HG03354 (cell line): Measurements from ENCODE around the gene INAFM2.

ENCODE experiments used
- ATAC-seq: cut with Tn5 transposase; IDR thresholded peaks from one replicate; pipeline ENCODE4 v1.9.1; 2021; ENCODE audit warnings: mild to moderate bottlenecking; ENCODE audit not compliant: unreplicated experiment, poor library complexity, severe bottlenecking

The INAFM2 gene

GRCh38 chr15:40338921-40339620, 15.6 kb downstream of the INAFM2 start:
- ATAC-seq, result no peak

GRCh38 chr15:40339621-40339945, 16.1 kb downstream of the INAFM2 start:
- ATAC-seq, result no peak

DNA sequence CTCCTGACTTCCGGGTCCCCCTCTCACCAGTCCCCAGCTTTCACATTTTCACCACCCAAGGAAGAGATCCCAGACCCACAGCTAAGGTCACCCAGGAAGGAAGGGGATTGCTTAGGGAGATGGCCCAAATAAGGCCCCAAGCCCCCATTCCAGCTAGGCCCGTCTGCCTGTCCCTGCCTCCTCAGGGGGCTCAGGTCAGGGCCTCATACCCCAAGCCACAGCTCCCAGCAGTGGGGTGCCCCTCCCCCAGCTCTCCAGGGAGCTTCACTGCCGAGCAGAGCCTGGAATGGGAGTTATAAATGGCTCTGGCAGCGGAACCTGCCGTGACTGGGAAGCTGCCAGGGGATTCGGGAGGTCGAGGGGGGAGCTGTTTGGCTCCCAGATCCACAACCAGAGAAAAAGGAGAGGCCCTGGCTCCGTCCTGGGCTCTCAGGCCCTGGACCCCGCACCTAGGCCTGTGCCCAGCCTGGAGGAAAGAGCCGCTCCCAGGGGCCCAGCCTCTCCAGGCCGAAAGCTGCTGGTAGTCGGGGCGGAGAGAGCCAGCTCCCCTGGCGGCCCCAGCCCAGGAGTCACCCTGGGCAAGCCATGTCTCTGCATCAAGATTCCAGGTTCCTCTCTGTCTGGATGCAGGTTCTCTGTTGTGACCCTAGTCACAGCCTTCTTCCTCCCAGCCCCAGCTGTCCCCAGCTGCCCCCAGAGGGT, 16.7 kb downstream of the INAFM2 start:
- no peak for ATAC-seq

DNA sequence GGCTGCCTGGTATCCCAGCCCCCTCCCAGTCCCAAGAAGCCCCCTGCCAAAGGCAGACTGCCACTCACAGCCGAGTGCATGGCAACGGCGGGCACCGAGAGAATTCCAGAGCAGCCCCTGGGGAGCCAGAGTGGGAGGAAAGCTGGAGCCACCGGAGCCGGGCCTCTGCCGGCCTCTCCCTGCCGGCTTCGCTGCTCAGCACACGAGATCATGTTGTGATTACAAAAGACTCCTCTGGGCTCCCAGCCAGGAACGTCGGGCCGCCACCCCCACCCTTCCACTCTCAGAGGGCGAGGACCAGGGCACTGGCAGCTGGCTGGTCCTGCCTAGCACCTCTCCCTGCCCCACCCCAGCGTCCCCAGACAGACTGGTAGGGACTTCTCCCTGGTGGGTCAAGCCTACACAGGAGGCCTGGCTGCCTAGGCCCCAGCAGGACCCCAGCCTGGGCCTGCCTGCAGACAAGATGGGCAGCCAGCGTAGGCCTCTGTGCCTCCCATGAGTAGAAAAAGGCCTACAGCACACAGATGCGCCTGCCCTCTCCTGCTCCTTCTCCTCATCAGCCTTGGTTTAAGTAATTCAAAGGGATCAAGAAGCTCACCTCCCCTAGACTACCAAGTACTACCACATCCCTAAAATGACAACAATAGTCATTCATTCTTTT, 17.4 kb downstream of the INAFM2 start, which contains the start of gene CCDC9B:
Gene CCDC9B, minus strand, starts transcription at position 200 of the 661 bp plus-strand sequence. Its CDS starts 120 bp downstream, at position 80.
- no peak for ATAC-seq

- ATAC-seq, result no peak
Measured at GRCh38 chr15:40342416-40343320, 19.2 kb downstream of the INAFM2 start.

GRCh38 chr15:40343512-40343911, 20.0 kb downstream of the INAFM2 start:
- no peak for ATAC-seq

DNA sequence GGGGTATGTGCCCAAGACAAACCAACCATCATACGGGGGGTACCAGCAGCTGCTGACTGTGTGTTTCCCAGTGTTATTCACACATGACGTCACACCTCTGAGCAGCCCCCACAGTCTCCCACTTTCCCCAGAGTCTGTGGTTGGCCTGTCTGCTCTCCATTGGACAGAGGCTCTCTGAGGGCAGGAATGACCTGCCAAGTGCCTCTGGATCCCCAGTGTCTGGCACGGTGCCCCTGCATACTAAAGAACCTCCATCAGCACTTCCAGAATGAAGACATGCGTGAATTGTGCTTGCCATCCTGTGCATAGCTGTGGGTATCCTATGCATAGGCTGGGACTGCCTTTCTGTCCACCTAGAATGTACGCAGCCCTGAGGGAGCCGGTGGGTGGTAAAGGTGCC, 20.7 kb downstream of the INAFM2 start:
- ATAC-seq, result no peak

- ATAC-seq, result no peak
Measured at GRCh38 chr15:40344631-40345120, 21.2 kb downstream of the INAFM2 start.

- ATAC-seq, result no peak
Measured at GRCh38 chr15:40345225-40345866, 21.9 kb downstream of the INAFM2 start.

GRCh38 chr15:40345867-40346578, 22.5 kb downstream of the INAFM2 start:
- ATAC-seq, result no peak

DNA sequence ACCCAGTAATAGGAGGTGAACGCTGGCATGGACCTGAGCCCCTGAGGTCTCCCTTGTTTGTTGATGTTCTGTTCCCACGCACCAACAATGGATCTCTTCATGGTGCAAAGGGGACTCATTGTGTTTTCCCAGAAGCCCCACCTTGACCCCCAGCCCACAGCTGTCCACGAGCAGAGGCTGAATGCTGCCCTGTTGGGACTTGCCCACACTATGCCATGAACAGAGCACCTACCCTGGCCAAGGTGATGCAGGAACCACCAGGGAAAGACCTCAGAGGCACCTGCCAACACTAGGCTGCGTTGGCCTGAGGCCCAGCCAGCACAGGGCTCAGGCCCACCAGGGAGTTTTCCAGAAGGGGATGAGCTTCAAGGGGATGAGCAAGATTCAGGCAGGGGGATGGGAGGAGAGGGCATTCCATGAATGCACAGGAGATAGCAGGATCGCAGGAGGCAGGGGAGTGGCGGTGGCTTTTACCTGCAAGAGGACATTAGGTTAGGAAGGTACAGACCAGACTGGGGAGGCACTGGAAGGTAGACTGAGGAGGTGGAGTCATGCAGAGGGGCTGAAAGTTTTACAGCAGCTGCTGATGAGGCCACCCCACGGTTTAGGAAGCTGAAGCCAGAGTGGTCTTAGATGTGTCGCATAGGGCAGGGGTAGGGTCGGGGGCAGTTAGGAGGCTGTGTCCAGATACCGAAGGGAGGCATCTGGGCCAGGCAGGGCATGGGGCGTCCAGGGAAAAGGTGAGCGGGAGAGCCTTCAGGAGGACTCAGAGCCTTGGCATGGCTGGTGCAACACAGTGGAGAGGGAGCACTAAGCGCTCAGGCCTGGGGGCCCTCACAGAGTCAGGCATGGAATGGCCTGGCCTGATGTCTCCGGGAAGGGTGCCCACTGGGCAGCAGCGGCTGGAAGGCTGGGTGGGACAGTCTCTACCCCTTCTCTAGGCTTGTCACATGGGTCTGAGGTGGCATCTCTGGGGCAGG, 23.4 kb downstream of the INAFM2 start:
- no peak for ATAC-seq

- no peak for ATAC-seq
Measured at GRCh38 chr15:40347559-40348473, 24.3 kb downstream of the INAFM2 start.

DNA sequence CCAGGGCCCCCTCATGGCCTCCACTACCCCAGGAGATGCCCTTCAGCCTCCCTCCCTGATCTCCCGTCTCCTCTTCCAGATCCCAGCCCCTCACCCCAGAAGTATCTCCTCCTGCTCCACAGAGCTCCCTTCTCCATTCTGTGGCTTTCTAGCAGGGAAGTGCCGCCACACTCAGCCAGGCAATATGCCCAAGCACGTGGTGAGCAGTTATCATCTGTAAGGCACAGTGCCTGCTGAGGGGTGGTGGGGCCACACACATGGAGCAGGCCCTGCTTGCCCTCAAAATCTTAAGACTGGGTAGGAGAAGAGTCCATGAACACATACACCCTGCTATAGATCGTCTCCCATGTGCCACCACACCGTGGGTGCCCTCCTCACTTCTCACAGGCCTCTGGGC, 25.0 kb downstream of the INAFM2 start:
- ATAC-seq, result no peak

DNA sequence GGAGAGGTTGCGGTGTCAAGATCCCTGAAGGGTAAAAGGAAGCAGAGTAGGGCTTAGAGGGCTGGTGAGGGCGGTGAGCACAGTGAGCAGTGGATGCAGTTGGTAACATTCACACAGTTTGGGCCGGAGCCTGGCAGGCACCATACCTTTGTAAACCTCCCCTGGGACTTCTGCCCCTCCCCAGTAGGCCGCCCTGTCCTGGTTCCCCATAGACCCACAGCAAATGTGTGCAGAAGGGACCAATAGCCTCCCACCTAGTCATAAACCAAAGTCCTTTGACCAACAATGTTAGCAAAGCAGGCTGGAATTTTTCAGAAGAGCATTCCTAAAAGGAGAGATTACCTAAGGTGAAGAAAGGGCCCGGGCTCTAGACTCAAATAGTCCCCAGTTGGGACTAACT, 25.7 kb downstream of the INAFM2 start:
- no peak for ATAC-seq

DNA sequence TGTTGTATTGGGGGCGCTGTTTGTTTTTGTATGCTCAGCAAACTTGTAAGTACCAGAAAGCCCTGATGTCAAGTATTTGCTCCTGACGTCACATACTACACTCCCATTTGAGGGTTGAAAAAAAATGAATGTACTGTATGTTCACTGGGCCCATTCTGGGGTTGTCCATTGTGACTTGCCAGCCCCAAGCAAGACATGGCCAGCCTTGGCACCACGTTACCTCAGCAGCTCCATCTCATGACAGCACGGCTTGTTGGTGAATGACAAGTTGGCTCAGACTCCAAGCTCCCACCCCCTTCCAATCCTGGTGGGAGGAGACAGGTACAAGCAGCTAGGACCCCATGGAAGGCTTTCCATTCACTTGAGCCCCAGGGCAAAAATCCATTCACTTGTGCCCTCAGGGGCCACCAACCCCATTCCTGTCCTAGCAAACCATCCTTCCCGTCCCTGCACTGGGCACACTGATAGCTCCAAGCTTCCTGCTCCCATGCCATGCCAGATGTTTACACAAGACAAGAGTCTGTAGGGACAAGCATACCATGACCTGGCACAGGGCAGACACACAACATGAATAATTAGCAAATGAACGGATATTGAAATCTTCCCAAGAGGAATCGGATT, 28.9 kb downstream of the INAFM2 start:
- ATAC-seq, result no peak

DNA sequence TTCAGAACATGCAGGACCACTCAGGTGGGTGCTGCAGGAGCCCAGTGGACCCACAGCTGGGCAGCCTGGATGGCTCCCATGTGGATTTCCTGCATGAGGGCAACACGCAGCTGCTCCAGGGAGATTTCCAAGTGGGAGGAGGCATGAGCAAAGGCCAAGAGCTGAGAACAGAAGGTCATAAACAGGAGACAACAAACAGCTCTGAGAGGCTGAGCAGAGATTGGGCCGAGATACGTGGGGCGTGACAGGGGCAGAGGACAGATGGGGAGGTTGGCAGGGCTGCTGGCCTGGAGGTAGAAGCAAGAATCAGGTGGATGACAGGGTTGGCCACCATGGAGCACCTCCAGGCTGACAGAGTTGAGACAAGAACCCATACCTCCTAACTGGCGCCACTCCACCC, 30.2 kb downstream of the INAFM2 start:
- ATAC-seq, result no peak
